HL-60 (cell line): ENCODE results near the gene PCBP2.

ENCODE experiments used
- DNase-seq, 2 experiments: peaks; one replicate each; pipeline ENCODE4 v3.0.0-alpha.2; 2010 to 2020; ENCODE audit warnings: low read depth in 1 of 2, low spot score in 1 of 2
- H3K27ac ChIP-seq: fragments of 250-450 bp; sonication (Bioruptor Pico); replicated peaks from 2 replicates; pipeline ENCODE4 v1.5.1; 2020; ENCODE audit warnings: mild to moderate bottlenecking, moderate library complexity
- H3K27me3 ChIP-seq: fragments of 250-450 bp; sonication (Bioruptor Pico); 2 replicates; pipeline ENCODE4 v1.5.1; 2021; ENCODE audit warnings: mild to moderate bottlenecking, moderate library complexity; ENCODE audit not compliant: insufficient read depth, poor library complexity, severe bottlenecking
- H3K4me3 ChIP-seq: replicated peaks from 2 replicates; pipeline ENCODE4 v1.5.1; 2011; ENCODE audit warnings: mild to moderate bottlenecking, control low read depth, low read length; ENCODE audit not compliant: insufficient read depth
- CTCF ChIP-seq: IDR thresholded peaks from one replicate; pipeline ENCODE4 v1.5.1; 2011; ENCODE audit warnings: low read length, control low read depth, inconsistent platforms; ENCODE audit not compliant: insufficient read depth
- GABPA ChIP-seq: IDR thresholded peaks from 2 replicates; pipeline ENCODE4 v1.6.1; 2012; ENCODE audit warnings: low read depth
- POLR2AphosphoS5 ChIP-seq: IDR thresholded peaks from 2 replicates; pipeline ENCODE4 v1.6.1; 2012; ENCODE audit warnings: low read depth
- SPI1 ChIP-seq: IDR thresholded peaks from 2 replicates; pipeline ENCODE4 v1.6.1; 2012; ENCODE audit warnings: low read depth, mild to moderate bottlenecking, borderline replicate concordance
- TF ChIP-seq, protein P1 (sequence below): IDR thresholded peaks from 2 replicates; pipeline ENCODE4 v1.6.1; 2012; ENCODE audit warnings: low read depth; ENCODE audit not compliant: insufficient replicate concordance

Gene PCBP2

DNA sequence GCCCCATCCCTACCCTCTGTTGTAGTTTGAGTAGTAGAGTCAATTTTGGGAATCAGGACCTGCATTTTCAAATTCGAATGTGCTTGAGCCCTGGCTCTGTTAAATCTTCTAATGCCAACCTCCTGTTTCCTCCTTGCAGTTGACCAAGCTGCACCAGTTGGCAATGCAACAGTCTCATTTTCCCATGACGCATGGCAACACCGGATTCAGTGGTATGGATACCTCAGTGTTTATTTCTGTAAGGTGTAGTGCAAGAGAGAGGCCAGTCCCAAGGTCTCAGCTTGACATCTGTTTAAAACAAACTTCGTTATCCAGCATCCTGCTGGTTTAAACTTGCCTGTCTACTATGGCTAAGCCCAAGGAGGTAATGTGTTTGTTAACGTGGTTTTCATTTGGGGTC lies 15.2 kb downstream of the PCBP2 start:
- no peak for DNase-seq
- Histone ChIP-seq H3K27ac (no peak overlapping the region), H3K27me3 (no peaks in the 10 kb centered on the region), H3K4me3 (no peak overlapping the region)
- TF ChIP-seq, protein P1, sequence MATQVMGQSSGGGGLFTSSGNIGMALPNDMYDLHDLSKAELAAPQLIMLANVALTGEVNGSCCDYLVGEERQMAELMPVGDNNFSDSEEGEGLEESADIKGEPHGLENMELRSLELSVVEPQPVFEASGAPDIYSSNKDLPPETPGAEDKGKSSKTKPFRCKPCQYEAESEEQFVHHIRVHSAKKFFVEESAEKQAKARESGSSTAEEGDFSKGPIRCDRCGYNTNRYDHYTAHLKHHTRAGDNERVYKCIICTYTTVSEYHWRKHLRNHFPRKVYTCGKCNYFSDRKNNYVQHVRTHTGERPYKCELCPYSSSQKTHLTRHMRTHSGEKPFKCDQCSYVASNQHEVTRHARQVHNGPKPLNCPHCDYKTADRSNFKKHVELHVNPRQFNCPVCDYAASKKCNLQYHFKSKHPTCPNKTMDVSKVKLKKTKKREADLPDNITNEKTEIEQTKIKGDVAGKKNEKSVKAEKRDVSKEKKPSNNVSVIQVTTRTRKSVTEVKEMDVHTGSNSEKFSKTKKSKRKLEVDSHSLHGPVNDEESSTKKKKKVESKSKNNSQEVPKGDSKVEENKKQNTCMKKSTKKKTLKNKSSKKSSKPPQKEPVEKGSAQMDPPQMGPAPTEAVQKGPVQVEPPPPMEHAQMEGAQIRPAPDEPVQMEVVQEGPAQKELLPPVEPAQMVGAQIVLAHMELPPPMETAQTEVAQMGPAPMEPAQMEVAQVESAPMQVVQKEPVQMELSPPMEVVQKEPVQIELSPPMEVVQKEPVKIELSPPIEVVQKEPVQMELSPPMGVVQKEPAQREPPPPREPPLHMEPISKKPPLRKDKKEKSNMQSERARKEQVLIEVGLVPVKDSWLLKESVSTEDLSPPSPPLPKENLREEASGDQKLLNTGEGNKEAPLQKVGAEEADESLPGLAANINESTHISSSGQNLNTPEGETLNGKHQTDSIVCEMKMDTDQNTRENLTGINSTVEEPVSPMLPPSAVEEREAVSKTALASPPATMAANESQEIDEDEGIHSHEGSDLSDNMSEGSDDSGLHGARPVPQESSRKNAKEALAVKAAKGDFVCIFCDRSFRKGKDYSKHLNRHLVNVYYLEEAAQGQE = no peak
- TF ChIP-seq POLR2AphosphoS5 = no peak
- no peak for TF ChIP-seq SPI1
- TF ChIP-seq CTCF = no peak
- TF ChIP-seq GABPA = no peak

DNA sequence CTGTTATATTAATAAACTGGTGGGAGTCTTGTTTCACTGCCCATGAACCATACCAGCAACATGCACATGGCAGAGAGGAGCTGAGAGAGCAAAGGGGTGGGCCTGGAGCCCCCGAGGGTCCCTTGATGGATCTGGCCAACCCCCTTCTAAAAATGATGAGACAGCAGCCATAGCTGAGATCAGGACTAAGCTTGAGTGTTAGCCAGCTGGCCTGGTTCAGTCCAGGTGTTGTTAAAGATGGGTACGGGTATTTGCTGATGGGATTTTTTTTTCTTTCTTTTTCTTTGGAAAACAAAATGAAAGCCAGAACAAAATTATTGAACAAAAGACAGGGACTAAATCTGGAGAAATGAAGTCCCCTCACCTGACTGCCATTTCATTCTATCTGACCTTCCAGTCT lies 16.0 kb downstream of the PCBP2 start:
- no peaks in the 10 kb centered on the region for H3K27me3 ChIP-seq
- no peak for TF ChIP-seq POLR2AphosphoS5
- TF ChIP-seq, protein P1 = no peak
- H3K27ac ChIP-seq = no peak overlapping the region
- no peak overlapping the region for H3K4me3 ChIP-seq
- no peak for DNase-seq

DNA sequence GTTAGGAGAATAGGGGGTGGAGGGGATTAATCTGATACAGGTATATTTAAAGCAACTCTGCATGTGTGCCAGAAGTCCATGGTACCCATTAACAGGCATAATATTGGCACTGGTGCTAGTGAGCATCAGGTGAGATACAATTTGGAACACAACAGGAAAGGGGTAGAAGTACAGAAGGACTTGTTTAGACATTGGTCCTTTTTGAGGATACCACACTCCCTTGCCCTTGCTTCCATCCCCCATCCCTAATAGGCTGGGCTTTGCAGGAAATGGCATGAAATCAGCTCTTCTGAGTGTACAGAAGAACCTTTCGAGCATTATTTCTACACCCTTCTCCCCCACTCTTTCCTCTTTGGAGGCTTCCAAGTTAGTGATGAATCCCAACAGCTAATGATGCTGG lies 16.4 kb downstream of the PCBP2 start:
- TF ChIP-seq SPI1 = no peak
- TF ChIP-seq, protein P1 = no peak
- TF ChIP-seq POLR2AphosphoS5 = no peak
- TF ChIP-seq GABPA = no peak
- no peak for TF ChIP-seq CTCF
- DNase-seq = no peak
- H3K27ac ChIP-seq = no peak overlapping the region
- no peaks in the 10 kb centered on the region for H3K27me3 ChIP-seq
- no peak overlapping the region for H3K4me3 ChIP-seq
